Cardiac muscle cell (in vitro differentiated cells and primary cell): ENCODE data around the gene MRPS6. TPM values are rescaled to one million over a fixed set of nuclear protein-coding genes. Genes with fewer than 3 reads are reported as not detected.

Source experiments
- DNase-seq, 2 donors: peaks; one replicate each; pipeline versions ENCODE4 v3.0.0 to v3.0.0-alpha.2; 2010 to 2017; ENCODE audit warnings: low read depth in 1 of 2, low spot score in 1 of 2
- H3K27ac ChIP-seq: fragments of 200-600 bp; sonication (generic); 2 replicates; pipeline ENCODE4 v1.5.1; 2016
- H3K27me3 ChIP-seq: fragments of 200-600 bp; sonication (generic); 2 replicates; pipeline ENCODE4 v1.6.0; 2016; ENCODE audit warnings: control low read depth
- H3K36me3 ChIP-seq: fragments of 200-600 bp; sonication (generic); 2 replicates; pipeline ENCODE4 v1.5.1; 2016; ENCODE audit warnings: control low read depth
- H3K4me1 ChIP-seq: fragments of 200-600 bp; sonication (generic); 2 replicates; pipeline ENCODE4 v1.8.1; 2017; ENCODE audit warnings: low read depth, mild to moderate bottlenecking, mixed run types
- H3K4me3 ChIP-seq: fragments of 200-600 bp; sonication (generic); 2 replicates; pipeline ENCODE4 v1.5.1; 2016; ENCODE audit warnings: mild to moderate bottlenecking
- H3K9me3 ChIP-seq: fragments of 200-600 bp; sonication (generic); 2 replicates; pipeline ENCODE4 v1.5.1; 2017; ENCODE audit warnings: low read depth, mild to moderate bottlenecking, control low read depth
- CTCF ChIP-seq: IDR thresholded peaks from 2 replicates; pipeline ENCODE4 v1.5.1; 2012; ENCODE audit warnings: low read depth, mild to moderate bottlenecking, low read length
- polyA plus RNA-seq: library from polyadenylated mRNA; unstranded; fragments of >200 nt; fragmentation: Nextera tagmentation; extraction: Ambion mirVana; gene quantifications from 2 replicates; pipeline ENCODE4 v1.2.1, GENCODE V29; 2016
- total RNA-seq: library from RNA; depleted of rRNA; stranded (reverse); fragments of >200 nt; gene quantifications from 2 replicates; pipeline ENCODE4 v1.2.3, GENCODE V29; 2016

Gene MRPS6
- total and polyA plus RNA-seq, 2 experiments from 2014 or later = 83.8 to 335 TPM

DNA sequence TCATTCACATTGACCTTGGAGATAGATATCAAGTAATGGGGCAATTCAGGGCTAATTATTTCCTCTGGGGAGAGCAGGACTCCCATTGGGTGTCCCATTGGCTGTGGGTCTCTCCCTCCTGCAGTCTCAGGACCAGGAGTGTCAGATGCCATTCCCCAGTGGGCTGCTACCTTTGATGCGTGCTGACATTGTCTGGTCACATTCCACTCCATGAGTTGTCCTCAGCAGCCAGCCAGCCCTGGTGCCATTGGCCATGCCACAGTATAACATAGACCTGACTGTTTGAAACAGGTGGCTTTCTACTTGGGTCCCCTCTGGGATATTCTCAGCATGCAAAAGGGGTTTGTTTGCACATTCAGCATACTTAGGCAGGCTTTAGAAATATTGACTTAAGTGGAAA is 118.5 kb downstream of the MRPS6 start:
- TF ChIP-seq CTCF = no peak
- H3K27ac ChIP-seq = no peak overlapping the region
- no peak overlapping the region for H3K4me3 ChIP-seq
- no peaks in the 10 kb centered on the region for H3K27me3 ChIP-seq
- DNase-seq = no peak
- no peaks in the 10 kb centered on the region for H3K9me3 ChIP-seq
- H3K4me1 ChIP-seq = peaks cover 8% of the 10 kb centered on the region
- H3K36me3 ChIP-seq = no peaks in the 10 kb centered on the region

Other genes with a start within 250 kb of the MRPS6 start
- gene ATP5PO, start 157.8 kb upstream of the MRPS6 start, total RNA-seq = 251 and 646 TPM in 2 replicates
- 808 and 1,053 TPM in 2 replicates for gene ATP5PO, start 157.8 kb upstream of the MRPS6 start, polyA plus RNA-seq
- gene SLC5A3, start within 50 bp of the MRPS6 start, total RNA-seq = 11.5 and 17.0 TPM in 2 replicates
- 3.0 and 4.1 TPM in 2 replicates for gene SLC5A3, start within 50 bp of the MRPS6 start, polyA plus RNA-seq